GM23338 (cell line): ENCODE measurements around the gene RBM28. TPM values are rescaled to one million over a fixed set of nuclear protein-coding genes. Genes with fewer than 3 reads are reported as not detected.
A peak's percentile ranks its signal among the peaks of the same experiment; 100 is the strongest.

ENCODE experiments used
- ATAC-seq: fragments of 200-7000 bp; cut with Tn5 transposase; 3 replicates; pipeline ENCODE4 v1.9.1; 2020
- DNase-seq: peaks from one replicate; pipeline ENCODE4 v3.0.0-alpha.2; 2015; ENCODE audit warnings: low spot score
- H2AFZ ChIP-seq: fragments of 200-600 bp; sonication (generic); 2 replicates; pipeline ENCODE4 v1.8.0; 2016; ENCODE audit warnings: antibody characterized with exemption, mild to moderate bottlenecking, moderate library complexity
- H3F3A ChIP-seq: fragments of 200-600 bp; sonication (generic); replicated peaks from 2 replicates; pipeline ENCODE4 v1.8.0; 2017; ENCODE audit warnings: antibody characterized with exemption, mixed run types, low read depth
- H3K27ac ChIP-seq: fragments of 200-600 bp; sonication (generic); 2 replicates; pipeline ENCODE4 v1.6.1; 2016; ENCODE audit warnings: low read depth
- H3K27me3 ChIP-seq: fragments of 200-600 bp; sonication (generic); 2 replicates; pipeline ENCODE4 v1.8.0; 2016; ENCODE audit warnings: mild to moderate bottlenecking, mixed run types, moderate library complexity; ENCODE audit not compliant: insufficient read depth
- H3K36me3 ChIP-seq: fragments of 200-600 bp; sonication (generic); 2 replicates; pipeline ENCODE4 v1.8.0; 2016; ENCODE audit warnings: mild to moderate bottlenecking; ENCODE audit not compliant: insufficient read depth
- H3K4me1 ChIP-seq: fragments of 200-600 bp; sonication (generic); 2 replicates; pipeline ENCODE4 v1.8.0; 2016; ENCODE audit warnings: mild to moderate bottlenecking, moderate library complexity; ENCODE audit not compliant: insufficient read depth
- H3K4me2 ChIP-seq: fragments of 200-600 bp; sonication (generic); 2 replicates; pipeline ENCODE4 v1.7.1; 2017; ENCODE audit warnings: mixed run types
- H3K4me3 ChIP-seq: fragments of 200-600 bp; sonication (generic); 2 replicates; pipeline ENCODE4 v1.6.1; 2016; ENCODE audit warnings: mixed run types
- H3K79me2 ChIP-seq: fragments of 200-600 bp; sonication (generic); replicated peaks from 2 replicates; pipeline ENCODE4 v1.8.0; 2017; ENCODE audit warnings: mild to moderate bottlenecking; ENCODE audit not compliant: insufficient read depth
- H3K9me2 ChIP-seq: fragments of 200-600 bp; sonication (generic); 2 replicates; pipeline ENCODE4 v1.8.0; 2017; ENCODE audit not compliant: insufficient read depth
- H4K20me1 ChIP-seq: fragments of 200-600 bp; sonication (generic); replicated peaks from 2 replicates; pipeline ENCODE4 v1.8.0; 2017; ENCODE audit warnings: mild to moderate bottlenecking; ENCODE audit not compliant: insufficient read depth
- H3K27ac Mint-ChIP-seq: 2 replicates; pipeline ENCODE4 v1.8.0; 2020; ENCODE audit warnings: inconsistent platforms, mild to moderate bottlenecking, moderate library complexity, mixed read lengths
- H3K27me3 Mint-ChIP-seq: 3 replicates; pipeline ENCODE4 v1.8.0; 2022; ENCODE audit warnings: low read depth, mild to moderate bottlenecking, moderate library complexity, mixed read lengths, inconsistent platforms; ENCODE audit not compliant: insufficient read depth, poor library complexity
- H3K36me3 Mint-ChIP-seq: 3 replicates; pipeline ENCODE4 v1.8.0; 2021; ENCODE audit warnings: low read depth, mild to moderate bottlenecking, inconsistent platforms, moderate library complexity, mixed read lengths
- H3K4me1 Mint-ChIP-seq: 3 replicates; pipeline ENCODE4 v1.8.0; 2020; ENCODE audit warnings: mild to moderate bottlenecking, inconsistent platforms, mixed read lengths
- H3K4me3 Mint-ChIP-seq: 3 replicates; pipeline ENCODE4 v1.8.0; 2021; ENCODE audit warnings: moderate library complexity, mild to moderate bottlenecking, inconsistent platforms, mixed read lengths
- H3K9me3 Mint-ChIP-seq: 3 replicates; pipeline ENCODE4 v1.8.0; 2020; ENCODE audit warnings: moderate library complexity, mild to moderate bottlenecking, inconsistent platforms, mixed read lengths
- EZH2 ChIP-seq: fragments of 200-600 bp; sonication (generic); IDR thresholded peaks from one replicate; pipeline ENCODE4 v1.8.0; 2017; ENCODE audit warnings: antibody characterized with exemption, mild to moderate bottlenecking, low read depth; ENCODE audit not compliant: unreplicated experiment
- EZH2phosphoT487 ChIP-seq: fragments of 200-600 bp; sonication (generic); IDR thresholded peaks from one replicate; pipeline ENCODE4 v1.8.1; 2018; ENCODE audit warnings: antibody characterized with exemption; ENCODE audit not compliant: unreplicated experiment
- REST ChIP-seq: IDR thresholded peaks from one replicate; pipeline ENCODE4 v1.6.1; 2018; ENCODE audit warnings: antibody characterized with exemption; ENCODE audit not compliant: unreplicated experiment
- STAT1 ChIP-seq: IDR thresholded peaks from one replicate; pipeline ENCODE4 v1.6.1; 2016; ENCODE audit warnings: antibody characterized with exemption; ENCODE audit not compliant: unreplicated experiment
- ZNF114 ChIP-seq: fragments of 250-450 bp; sonication (Bioruptor Pico); IDR thresholded peaks from 2 replicates; pipeline ENCODE4 v1.5.0; 2020; ENCODE audit warnings: mild to moderate bottlenecking, moderate library complexity
- ZNF331 ChIP-seq: fragments of 250-450 bp; sonication (Bioruptor Pico); IDR thresholded peaks from 2 replicates; pipeline ENCODE4 v1.5.0; 2020; ENCODE audit warnings: low read depth, mild to moderate bottlenecking, moderate library complexity
- polyA plus RNA-seq: library from polyadenylated mRNA; unstranded; fragments of >200 nt; fragmentation: Nextera tagmentation; extraction: Ambion mirVana; gene quantifications from 2 replicates; pipeline ENCODE4 v1.2.1, GENCODE V29; 2016
- total RNA-seq: library from RNA; depleted of rRNA; stranded (reverse); fragments of >200 nt; shearing (Covaris generic); gene quantifications from 2 replicates; pipeline ENCODE4 v1.2.3, GENCODE V29; 2014
- TF ChIP-seq, protein P1 (sequence below): IDR thresholded peaks from 2 replicates; pipeline ENCODE4 v1.6.1; 2016; ENCODE audit warnings: antibody characterized with exemption
- TF ChIP-seq, protein P2 (sequence below), 2 experiments: fragments of 200-600 bp in 1 of 2; sonication (generic) in 1 of 2; conservative IDR thresholded peaks; 2 replicates each; pipeline versions ENCODE4 v1.5.1 to v1.6.1; 2016 to 2017; ENCODE audit warnings: antibody characterized with exemption in 2 of 2, low read depth in 2 of 2, mild to moderate bottlenecking in 2 of 2, moderate library complexity in 1 of 2
- TF ChIP-seq, protein P3 (sequence below): fragments of 250-450 bp; sonication (Bioruptor Pico); IDR thresholded peaks from 2 replicates; pipeline ENCODE4 v1.5.0; 2020; ENCODE audit warnings: mild to moderate bottlenecking, moderate library complexity

The RBM28 gene
- total and polyA plus RNA-seq, 2 experiments from 2014 or later: 24.3 to 87.5 TPM

GRCh38 chr7:128360359-128360678 lies 16.6 kb upstream of the RBM28 start:
- ATAC-seq (no peak), DNase-seq (no peak)
- Histone ChIP-seq H3K4me2 (peak overlapping the region; percentile 95; the same call in 1 of the 2 replicates), H3K27me3 (peaks cover 85% of the 10 kb centered on the region), H3K79me2 (no peaks in the 10 kb centered on the region), H3K4me3 (peak overlapping the region; percentile 70), H2AFZ (peak overlapping the region; percentile 91), H3K4me1 (peaks cover 5% of the 10 kb centered on the region), H4K20me1 (0 out of 2 replicates have a peak, but pooled peaks cover 4% of the 10 kb centered on the region), H3F3A (no peaks in the 10 kb centered on the region; the same call in none of the 2 replicates), H3K9me2 (no peaks in the 10 kb centered on the region), H3K36me3 (no peaks in the 10 kb centered on the region), H3K27ac (no peak overlapping the region)
- Mint-ChIP-seq H3K4me1 (peaks cover 21% of the 10 kb centered on the region), H3K27ac (no peak overlapping the region), H3K27me3 (peaks cover 64% of the 10 kb centered on the region), H3K4me3 (peak overlapping the region; percentile 82), H3K36me3 (no peaks in the 10 kb centered on the region; the same call in 2 of the 3 replicates), H3K9me3 (no peaks in the 10 kb centered on the region; the same call in 2 of the 3 replicates)
- TF ChIP-seq REST: no peak
- TF ChIP-seq STAT1: no peak
- TF ChIP-seq, protein P1, sequence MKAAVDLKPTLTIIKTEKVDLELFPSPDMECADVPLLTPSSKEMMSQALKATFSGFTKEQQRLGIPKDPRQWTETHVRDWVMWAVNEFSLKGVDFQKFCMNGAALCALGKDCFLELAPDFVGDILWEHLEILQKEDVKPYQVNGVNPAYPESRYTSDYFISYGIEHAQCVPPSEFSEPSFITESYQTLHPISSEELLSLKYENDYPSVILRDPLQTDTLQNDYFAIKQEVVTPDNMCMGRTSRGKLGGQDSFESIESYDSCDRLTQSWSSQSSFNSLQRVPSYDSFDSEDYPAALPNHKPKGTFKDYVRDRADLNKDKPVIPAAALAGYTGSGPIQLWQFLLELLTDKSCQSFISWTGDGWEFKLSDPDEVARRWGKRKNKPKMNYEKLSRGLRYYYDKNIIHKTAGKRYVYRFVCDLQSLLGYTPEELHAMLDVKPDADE: no peak
- TF ChIP-seq EZH2: no peak
- no peak for TF ChIP-seq ZNF331 (CRISPR knock-in tag)
- no peak for TF ChIP-seq ZNF114 (CRISPR knock-in tag)
- TF ChIP-seq, protein P2, sequence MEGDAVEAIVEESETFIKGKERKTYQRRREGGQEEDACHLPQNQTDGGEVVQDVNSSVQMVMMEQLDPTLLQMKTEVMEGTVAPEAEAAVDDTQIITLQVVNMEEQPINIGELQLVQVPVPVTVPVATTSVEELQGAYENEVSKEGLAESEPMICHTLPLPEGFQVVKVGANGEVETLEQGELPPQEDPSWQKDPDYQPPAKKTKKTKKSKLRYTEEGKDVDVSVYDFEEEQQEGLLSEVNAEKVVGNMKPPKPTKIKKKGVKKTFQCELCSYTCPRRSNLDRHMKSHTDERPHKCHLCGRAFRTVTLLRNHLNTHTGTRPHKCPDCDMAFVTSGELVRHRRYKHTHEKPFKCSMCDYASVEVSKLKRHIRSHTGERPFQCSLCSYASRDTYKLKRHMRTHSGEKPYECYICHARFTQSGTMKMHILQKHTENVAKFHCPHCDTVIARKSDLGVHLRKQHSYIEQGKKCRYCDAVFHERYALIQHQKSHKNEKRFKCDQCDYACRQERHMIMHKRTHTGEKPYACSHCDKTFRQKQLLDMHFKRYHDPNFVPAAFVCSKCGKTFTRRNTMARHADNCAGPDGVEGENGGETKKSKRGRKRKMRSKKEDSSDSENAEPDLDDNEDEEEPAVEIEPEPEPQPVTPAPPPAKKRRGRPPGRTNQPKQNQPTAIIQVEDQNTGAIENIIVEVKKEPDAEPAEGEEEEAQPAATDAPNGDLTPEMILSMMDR (conservative IDR thresholded peaks at IDR 0.05; ENCODE audit: low read depth in 2 of 2): no peak
- TF ChIP-seq EZH2phosphoT487: no peak

DNA sequence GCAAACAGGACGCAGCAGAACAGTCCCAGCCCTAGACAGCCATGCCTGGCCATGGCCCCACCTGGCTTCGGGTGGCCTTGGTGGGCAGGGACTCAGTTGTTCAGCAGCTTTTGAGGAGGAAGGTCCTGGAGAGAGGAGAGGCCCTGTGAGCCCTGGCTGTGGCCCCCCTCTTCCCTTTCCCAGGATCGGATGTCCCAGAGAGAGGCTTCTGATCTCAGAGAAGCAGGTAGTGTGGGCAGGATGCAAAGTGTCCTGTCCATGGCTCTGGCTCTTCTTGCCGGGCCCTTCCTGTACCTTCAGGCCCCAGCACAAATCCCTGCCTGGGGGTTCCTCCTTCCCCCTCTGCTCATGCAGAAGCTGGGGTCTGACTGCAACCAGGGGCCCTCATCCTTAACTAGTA lies 16.2 kb upstream of the RBM28 start:
- DNase-seq (no peak), ATAC-seq (no peak)
- Histone ChIP-seq H3K36me3 (no peaks in the 10 kb centered on the region), H3K79me2 (no peaks in the 10 kb centered on the region), H3K4me1 (peaks cover 5% of the 10 kb centered on the region), H3K9me2 (no peaks in the 10 kb centered on the region), H3K4me2 (peak overlapping the region; percentile 95; the same call in 1 of the 2 replicates), H2AFZ (peak overlapping the region; percentile 91), H4K20me1 (0 out of 2 replicates have a peak, but pooled peaks cover 4% of the 10 kb centered on the region), H3K27me3 (peaks cover 85% of the 10 kb centered on the region), H3F3A (no peaks in the 10 kb centered on the region; the same call in none of the 2 replicates), H3K4me3 (peak overlapping the region; percentile 70), H3K27ac (no peak overlapping the region)
- Mint-ChIP-seq H3K4me1 (peaks cover 21% of the 10 kb centered on the region), H3K36me3 (no peaks in the 10 kb centered on the region; the same call in 2 of the 3 replicates), H3K9me3 (no peaks in the 10 kb centered on the region; the same call in 2 of the 3 replicates), H3K4me3 (peak overlapping the region; percentile 82; the same call in 2 of the 3 replicates), H3K27me3 (peaks cover 61% of the 10 kb centered on the region), H3K27ac (no peak overlapping the region)
- TF ChIP-seq, protein P3, sequence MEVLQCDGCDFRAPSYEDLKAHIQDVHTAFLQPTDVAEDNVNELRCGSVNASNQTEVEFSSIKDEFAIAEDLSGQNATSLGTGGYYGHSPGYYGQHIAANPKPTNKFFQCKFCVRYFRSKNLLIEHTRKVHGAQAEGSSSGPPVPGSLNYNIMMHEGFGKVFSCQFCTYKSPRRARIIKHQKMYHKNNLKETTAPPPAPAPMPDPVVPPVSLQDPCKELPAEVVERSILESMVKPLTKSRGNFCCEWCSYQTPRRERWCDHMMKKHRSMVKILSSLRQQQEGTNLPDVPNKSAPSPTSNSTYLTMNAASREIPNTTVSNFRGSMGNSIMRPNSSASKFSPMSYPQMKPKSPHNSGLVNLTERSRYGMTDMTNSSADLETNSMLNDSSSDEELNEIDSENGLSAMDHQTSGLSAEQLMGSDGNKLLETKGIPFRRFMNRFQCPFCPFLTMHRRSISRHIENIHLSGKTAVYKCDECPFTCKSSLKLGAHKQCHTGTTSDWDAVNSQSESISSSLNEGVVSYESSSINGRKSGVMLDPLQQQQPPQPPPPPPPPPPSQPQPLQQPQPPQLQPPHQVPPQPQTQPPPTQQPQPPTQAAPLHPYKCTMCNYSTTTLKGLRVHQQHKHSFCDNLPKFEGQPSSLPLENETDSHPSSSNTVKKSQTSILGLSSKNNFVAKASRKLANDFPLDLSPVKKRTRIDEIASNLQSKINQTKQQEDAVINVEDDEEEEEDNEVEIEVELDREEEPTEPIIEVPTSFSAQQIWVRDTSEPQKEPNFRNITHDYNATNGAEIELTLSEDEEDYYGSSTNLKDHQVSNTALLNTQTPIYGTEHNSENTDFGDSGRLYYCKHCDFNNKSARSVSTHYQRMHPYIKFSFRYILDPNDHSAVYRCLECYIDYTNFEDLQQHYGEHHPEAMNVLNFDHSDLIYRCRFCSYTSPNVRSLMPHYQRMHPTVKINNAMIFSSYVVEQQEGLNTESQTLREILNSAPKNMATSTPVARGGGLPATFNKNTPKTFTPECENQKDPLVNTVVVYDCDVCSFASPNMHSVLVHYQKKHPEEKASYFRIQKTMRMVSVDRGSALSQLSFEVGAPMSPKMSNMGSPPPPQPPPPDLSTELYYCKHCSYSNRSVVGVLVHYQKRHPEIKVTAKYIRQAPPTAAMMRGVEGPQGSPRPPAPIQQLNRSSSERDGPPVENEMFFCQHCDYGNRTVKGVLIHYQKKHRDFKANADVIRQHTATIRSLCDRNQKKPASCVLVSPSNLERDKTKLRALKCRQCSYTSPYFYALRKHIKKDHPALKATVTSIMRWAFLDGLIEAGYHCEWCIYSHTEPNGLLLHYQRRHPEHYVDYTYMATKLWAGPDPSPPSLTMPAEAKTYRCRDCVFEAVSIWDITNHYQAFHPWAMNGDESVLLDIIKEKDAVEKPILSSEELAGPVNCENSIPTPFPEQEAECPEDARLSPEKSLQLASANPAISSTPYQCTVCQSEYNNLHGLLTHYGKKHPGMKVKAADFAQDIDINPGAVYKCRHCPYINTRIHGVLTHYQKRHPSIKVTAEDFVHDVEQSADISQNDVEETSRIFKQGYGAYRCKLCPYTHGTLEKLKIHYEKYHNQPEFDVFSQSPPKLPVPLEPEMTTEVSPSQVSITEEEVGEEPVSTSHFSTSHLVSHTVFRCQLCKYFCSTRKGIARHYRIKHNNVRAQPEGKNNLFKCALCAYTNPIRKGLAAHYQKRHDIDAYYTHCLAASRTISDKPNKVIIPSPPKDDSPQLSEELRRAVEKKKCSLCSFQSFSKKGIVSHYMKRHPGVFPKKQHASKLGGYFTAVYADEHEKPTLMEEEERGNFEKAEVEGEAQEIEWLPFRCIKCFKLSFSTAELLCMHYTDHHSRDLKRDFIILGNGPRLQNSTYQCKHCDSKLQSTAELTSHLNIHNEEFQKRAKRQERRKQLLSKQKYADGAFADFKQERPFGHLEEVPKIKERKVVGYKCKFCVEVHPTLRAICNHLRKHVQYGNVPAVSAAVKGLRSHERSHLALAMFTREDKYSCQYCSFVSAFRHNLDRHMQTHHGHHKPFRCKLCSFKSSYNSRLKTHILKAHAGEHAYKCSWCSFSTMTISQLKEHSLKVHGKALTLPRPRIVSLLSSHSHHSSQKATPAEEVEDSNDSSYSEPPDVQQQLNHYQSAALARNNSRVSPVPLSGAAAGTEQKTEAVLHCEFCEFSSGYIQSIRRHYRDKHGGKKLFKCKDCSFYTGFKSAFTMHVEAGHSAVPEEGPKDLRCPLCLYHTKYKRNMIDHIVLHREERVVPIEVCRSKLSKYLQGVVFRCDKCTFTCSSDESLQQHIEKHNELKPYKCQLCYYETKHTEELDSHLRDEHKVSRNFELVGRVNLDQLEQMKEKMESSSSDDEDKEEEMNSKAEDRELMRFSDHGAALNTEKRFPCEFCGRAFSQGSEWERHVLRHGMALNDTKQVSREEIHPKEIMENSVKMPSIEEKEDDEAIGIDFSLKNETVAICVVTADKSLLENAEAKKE (CRISPR knock-in tag): no peak
- no peak for TF ChIP-seq EZH2
